ENCODE measurements around the gene SCCPDH.

SCCPDH gene

DNA sequence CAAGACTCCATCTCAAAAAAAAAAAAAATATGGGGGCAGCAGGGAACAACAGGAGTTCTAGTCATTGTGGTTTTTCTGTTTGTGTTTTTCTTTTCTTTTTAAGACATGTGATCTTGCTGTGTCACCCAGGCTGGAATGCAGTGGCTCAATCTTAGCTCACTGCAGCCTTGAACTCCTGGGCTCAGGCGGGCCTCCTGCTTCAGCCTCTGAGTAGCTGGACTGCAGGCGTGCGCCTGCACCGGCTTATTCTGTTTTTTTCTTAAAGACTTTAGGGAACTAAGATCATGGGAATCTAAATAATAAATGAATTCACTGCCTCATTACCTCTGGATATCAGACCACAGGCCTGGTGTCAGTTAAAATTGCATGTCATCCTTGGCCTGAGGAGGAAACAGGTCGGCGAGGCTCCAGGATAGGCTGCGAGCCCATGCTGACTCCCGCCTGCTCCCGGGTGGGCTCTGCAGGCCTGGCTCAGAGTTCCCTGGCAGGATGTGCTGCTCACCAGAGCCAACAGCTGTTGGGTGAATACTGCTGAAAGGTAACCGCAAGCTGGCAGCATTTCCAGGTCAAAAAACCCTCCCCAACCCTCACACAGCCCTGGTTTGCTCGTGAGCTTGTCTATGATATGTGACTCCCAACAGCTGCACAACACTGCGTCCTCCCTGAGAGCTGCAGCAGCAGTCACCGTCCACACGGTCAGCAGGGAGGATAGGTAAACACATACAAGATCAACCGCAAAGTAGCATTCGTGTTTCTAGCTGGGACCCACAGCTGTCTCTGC lies 58.1 kb downstream of the SCCPDH start:
- Histone ChIP-seq H3K9ac (ENCODE audit: low read depth in 1 of 2, low read length in 2 of 2) (no peak overlapping the region), H3K9me3 (ENCODE audit: control insufficient read depth in 1 of 2, low read length in 2 of 2) (peaks cover 0 to 3% of the 10 kb centered on the region in 2 donors), H3K4me1 (ENCODE audit: control insufficient read depth in 1 of 2, insufficient read depth in 2 of 2, low read length in 2 of 2) (no peaks in the 10 kb centered on the region), H3K4me3 (ENCODE audit: low read depth in 1 of 2, low read length in 2 of 2) (no peak overlapping the region), H3K27me3 (ENCODE audit: control insufficient read depth in 1 of 2, insufficient read depth in 2 of 2, low read length in 2 of 2) (no peaks in the 10 kb centered on the region), H3K27ac (ENCODE audit: low read depth, low read length) (no peak overlapping the region), H3K36me3 (ENCODE audit: control insufficient read depth in 1 of 2, insufficient read depth in 2 of 2, low read length in 2 of 2) (peaks cover 0 to 9% of the 10 kb centered on the region in 2 donors)

DNA sequence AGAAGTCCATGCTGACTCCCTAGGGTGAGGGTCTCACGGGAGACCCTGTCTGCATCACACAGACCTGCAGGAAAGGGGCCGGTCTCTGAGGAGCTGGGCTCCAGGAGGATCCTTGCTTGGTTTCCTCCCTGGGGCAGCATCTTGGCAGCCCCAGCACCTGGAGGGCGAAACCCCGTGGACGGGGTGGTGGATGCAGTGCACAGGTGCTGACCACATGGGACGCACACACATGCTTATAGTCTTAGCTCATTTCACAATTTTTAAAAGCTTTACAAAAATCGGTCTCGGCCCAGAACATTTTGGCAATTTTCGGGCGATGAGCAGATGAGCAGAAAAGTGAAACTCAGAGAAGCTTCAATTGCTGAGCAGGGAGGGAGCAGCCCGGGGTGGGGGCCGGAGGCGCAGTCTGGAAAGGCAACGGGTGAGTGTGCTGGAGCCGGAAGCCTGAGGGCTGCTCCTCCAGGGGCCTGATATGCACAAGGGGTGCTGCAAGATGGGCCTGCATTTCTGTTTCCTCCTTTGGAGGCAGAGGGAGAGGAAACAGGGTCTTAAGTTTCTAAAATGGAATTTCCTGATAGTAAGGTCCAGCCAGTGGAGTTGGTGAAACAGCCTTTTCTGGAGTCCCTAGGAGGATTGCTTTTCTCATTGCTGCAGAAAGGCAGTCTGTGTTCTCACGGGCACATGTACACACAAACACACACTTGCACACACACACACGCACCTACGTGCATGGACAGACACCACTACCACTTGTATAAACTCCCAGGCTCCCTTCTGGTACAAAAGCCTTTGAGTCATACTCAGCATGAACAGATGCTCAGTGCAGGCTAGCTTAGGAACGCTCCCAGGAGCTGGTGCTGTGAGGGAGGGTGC lies 60.6 kb downstream of the SCCPDH start:
- H3K27ac ChIP-seq (ENCODE audit: low read depth, low read length): no peak overlapping the region
- no peaks in the 10 kb centered on the region for H3K27me3 ChIP-seq (ENCODE audit: control insufficient read depth in 1 of 2, insufficient read depth in 2 of 2, low read length in 2 of 2)
- H3K36me3 ChIP-seq (ENCODE audit: control insufficient read depth in 1 of 2, insufficient read depth in 2 of 2, low read length in 2 of 2): peaks cover 0 to 5% of the 10 kb centered on the region in 2 donors
- peaks cover 0 to 3% of the 10 kb centered on the region in 2 donors for H3K9me3 ChIP-seq (ENCODE audit: control insufficient read depth in 1 of 2, low read length in 2 of 2)
- H3K4me3 ChIP-seq (ENCODE audit: low read depth in 1 of 2, low read length in 2 of 2): peak overlapping the region; percentile 16 to 30
- no peak overlapping the region for H3K9ac ChIP-seq (ENCODE audit: low read depth in 1 of 2, low read length in 2 of 2)
- no peaks in the 10 kb centered on the region for H3K4me1 ChIP-seq (ENCODE audit: control insufficient read depth in 1 of 2, insufficient read depth in 2 of 2, low read length in 2 of 2)

DNA sequence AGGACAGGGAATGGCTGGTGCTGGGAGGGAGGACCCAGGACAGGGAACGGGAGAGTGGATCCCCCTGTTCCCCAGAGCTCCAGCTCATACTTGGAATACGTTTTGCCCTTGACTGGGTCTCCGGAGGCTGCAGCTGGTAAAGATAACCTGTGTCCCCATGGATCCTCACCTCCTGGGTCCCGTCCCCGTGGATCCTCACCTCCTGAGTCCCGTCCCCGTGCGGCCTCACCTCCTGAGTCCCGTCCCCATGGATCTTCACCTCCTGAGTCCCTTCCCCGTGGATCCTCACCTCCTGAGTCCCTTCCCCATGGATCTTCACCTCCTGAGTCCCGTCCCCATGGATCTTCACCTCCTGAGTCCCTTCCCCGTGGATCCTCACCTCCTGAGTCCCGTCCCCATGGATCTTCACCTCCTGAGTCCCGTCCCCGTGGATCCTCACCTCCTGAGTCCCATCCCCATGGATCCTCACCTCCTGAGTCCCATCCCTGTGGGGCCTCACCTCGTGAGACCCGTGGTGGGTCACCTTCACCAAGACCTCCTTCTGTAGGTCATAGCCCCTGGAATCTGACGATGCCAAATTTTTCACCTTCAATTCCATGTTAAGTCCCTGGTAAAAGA lies 61.4 kb downstream of the SCCPDH start:
- Histone ChIP-seq H3K9ac (ENCODE audit: low read depth in 1 of 2, low read length in 2 of 2) (no peak overlapping the region), H3K27me3 (ENCODE audit: control insufficient read depth in 1 of 2, insufficient read depth in 2 of 2, low read length in 2 of 2) (no peaks in the 10 kb centered on the region), H3K9me3 (ENCODE audit: control insufficient read depth in 1 of 2, low read length in 2 of 2) (peaks cover 0 to 3% of the 10 kb centered on the region in 2 donors), H3K4me3 (ENCODE audit: low read depth in 1 of 2, low read length in 2 of 2) (no peak overlapping the region), H3K4me1 (ENCODE audit: control insufficient read depth in 1 of 2, insufficient read depth in 2 of 2, low read length in 2 of 2) (no peaks in the 10 kb centered on the region), H3K36me3 (ENCODE audit: control insufficient read depth in 1 of 2, insufficient read depth in 2 of 2, low read length in 2 of 2) (no peaks in the 10 kb centered on the region), H3K27ac (ENCODE audit: low read depth, low read length) (no peak overlapping the region)

DNA sequence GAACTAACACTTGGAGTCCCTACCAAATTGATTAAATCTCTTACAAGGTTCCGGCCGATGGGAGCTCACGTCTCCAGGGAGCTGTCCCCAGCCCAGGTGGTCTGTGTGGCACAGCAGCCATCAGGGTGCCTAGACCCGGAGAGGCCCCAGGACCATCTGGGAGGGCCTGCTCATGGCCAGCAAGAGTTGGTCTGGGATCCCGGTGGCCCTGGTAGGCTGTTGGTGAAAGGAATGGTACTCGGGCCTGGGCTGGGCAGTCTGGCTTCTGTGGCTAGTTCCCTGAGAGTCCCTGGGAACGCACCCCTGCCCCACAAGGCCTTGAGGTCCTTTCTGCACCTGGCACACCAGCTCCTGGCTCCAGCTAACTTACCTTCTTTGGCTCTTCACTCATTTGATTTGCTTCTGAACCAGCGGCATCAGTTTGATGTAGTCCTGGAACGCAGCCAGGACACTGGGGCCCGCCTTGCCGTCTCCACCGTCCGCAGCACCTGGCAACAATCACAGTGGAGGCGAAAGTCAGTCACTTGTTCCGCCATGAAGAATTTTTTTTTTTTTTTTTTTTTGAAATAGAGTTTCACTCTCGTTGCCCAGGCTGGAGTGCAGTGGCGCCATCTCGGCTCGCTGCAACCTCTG lies 62.5 kb downstream of the SCCPDH start:
- Histone ChIP-seq H3K27me3 (ENCODE audit: control insufficient read depth in 1 of 2, insufficient read depth in 2 of 2, low read length in 2 of 2) (no peaks in the 10 kb centered on the region), H3K36me3 (ENCODE audit: control insufficient read depth in 1 of 2, insufficient read depth in 2 of 2, low read length in 2 of 2) (no peaks in the 10 kb centered on the region), H3K4me1 (ENCODE audit: control insufficient read depth in 1 of 2, insufficient read depth in 2 of 2, low read length in 2 of 2) (no peaks in the 10 kb centered on the region), H3K9me3 (ENCODE audit: control insufficient read depth in 1 of 2, low read length in 2 of 2) (peaks cover 0 to 3% of the 10 kb centered on the region in 2 donors), H3K27ac (ENCODE audit: low read depth, low read length) (no peak overlapping the region), H3K9ac (ENCODE audit: low read depth in 1 of 2, low read length in 2 of 2) (no peak overlapping the region), H3K4me3 (ENCODE audit: low read depth in 1 of 2, low read length in 2 of 2) (no peak overlapping the region)

DNA sequence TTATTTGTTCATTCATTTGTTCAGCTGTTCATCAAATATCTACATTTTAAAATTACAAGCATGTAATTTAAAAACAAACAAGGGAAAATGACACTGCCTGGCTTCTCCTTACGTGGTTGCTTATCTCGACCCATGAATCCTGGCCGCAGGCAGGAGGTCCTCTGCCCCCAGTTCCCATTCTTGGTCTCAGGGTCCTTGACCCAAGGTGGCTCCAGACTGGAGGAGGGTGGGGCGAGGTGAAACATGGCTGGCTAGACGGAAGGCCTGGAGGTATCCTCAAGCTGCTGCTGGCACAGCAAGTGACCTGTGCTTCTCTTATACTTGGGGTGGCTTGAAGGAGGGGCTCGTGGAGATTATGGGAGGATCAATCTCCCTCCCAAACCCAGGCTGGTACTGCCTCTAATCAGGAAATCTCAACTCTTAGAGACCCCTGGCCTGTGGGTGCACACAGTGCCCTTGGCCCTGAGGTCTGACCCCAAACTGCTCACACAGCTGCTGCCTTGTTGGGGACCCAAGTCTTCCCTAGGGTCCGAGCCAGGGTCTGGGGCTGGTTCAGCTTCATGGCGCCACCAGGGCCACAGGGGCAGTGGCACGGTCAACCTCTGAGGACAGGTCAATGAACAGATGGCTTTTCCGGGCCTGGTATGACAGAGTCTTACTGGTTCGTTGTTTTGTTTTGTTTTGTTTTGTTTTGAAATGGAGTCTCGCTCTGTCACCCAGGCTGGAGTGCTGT lies 63.7 kb downstream of the SCCPDH start:
- Histone ChIP-seq H3K27me3 (ENCODE audit: control insufficient read depth in 1 of 2, insufficient read depth in 2 of 2, low read length in 2 of 2) (no peaks in the 10 kb centered on the region), H3K9ac (ENCODE audit: low read depth in 1 of 2, low read length in 2 of 2) (no peak overlapping the region), H3K4me1 (ENCODE audit: control insufficient read depth in 1 of 2, insufficient read depth in 2 of 2, low read length in 2 of 2) (no peaks in the 10 kb centered on the region), H3K4me3 (ENCODE audit: low read depth in 1 of 2, low read length in 2 of 2) (no peak overlapping the region), H3K9me3 (ENCODE audit: control insufficient read depth in 1 of 2, low read length in 2 of 2) (peaks cover 0 to 3% of the 10 kb centered on the region in 2 donors), H3K36me3 (ENCODE audit: control insufficient read depth in 1 of 2, insufficient read depth in 2 of 2, low read length in 2 of 2) (no peaks in the 10 kb centered on the region), H3K27ac (ENCODE audit: low read depth, low read length) (no peak overlapping the region)

DNA sequence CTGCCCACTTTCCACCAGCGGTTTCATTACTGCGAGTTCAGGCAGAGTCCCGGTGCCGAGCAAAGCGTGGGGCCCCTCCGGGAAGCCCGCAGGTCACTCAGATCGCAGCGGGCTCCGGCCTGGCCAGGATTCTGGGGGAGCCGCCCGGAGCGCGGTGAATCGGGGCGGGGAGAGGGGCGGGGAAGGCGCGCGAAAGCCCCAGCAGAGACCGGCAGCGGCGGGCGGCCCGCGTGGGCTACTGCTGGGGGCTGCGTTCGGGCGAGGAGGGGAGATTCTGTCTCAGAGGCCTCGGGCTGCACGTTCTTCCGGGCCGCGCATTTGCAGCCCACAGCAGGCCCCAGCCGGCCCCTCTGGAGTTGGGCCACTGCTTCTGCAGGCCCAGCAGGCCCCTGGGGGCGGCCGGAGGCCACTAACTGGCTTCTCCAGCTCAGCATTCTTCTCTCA lies 64.7 kb downstream of the SCCPDH start:
- H3K36me3 ChIP-seq (ENCODE audit: control insufficient read depth in 1 of 2, insufficient read depth in 2 of 2, low read length in 2 of 2): no peaks in the 10 kb centered on the region
- H3K27ac ChIP-seq (ENCODE audit: low read depth, low read length): no peak overlapping the region
- H3K9me3 ChIP-seq (ENCODE audit: control insufficient read depth in 1 of 2, low read length in 2 of 2): peaks cover 0 to 3% of the 10 kb centered on the region in 2 donors
- no peaks in the 10 kb centered on the region for H3K4me1 ChIP-seq (ENCODE audit: control insufficient read depth in 1 of 2, insufficient read depth in 2 of 2, low read length in 2 of 2)
- H3K4me3 ChIP-seq (ENCODE audit: low read depth in 1 of 2, low read length in 2 of 2): no peak overlapping the region
- H3K9ac ChIP-seq (ENCODE audit: low read depth in 1 of 2, low read length in 2 of 2): no peak overlapping the region
- no peaks in the 10 kb centered on the region for H3K27me3 ChIP-seq (ENCODE audit: control insufficient read depth in 1 of 2, insufficient read depth in 2 of 2, low read length in 2 of 2)

DNA sequence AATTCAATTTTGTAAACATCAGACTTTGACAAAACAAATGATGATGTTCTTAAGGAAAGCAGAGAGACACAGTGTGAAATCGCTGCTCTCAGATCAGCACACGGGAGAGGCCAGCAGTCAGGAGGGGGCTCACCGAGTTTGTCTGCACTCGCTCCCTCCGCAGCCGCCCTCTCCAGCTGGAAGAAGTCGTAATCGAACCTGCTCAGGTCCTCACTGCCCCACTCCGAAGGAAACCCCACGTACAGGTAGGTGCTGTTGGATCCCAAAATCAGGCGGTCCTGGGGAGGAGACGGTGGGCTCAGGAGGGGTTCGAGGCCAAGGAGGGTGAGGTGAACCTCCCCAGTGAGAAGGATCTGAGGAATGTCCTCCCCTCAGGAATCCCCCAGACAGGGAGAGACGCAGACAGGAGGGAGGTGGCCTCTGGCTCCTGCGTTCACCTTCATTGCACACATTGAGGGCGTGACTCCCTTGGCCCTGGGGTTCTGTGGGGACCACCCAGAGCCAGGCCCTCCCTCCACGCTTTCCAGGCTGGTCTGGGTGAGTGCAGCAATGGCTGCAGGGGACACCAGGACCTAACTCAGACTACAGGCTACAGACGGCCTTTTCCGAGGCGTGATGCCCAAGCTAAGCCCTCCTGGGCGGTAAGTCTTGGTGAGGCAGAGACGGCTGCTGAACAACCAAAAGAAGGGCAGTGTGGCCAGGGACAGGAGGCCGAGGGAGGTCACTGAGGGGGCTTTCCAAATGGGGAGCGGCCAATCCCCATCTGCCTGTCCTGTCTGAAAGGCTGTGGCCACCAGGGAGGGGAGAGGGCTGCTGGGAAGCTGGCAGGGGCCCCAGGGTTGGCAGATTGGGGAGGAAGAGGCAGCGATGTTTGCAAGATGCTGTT lies 65.5 kb downstream of the SCCPDH start:
- Histone ChIP-seq H3K4me1 (ENCODE audit: control insufficient read depth in 1 of 2, insufficient read depth in 2 of 2, low read length in 2 of 2) (peaks cover 6% of the 10 kb centered on the region in 2 donors), H3K4me3 (ENCODE audit: low read depth in 1 of 2, low read length in 2 of 2) (no peak overlapping the region), H3K36me3 (ENCODE audit: control insufficient read depth in 1 of 2, insufficient read depth in 2 of 2, low read length in 2 of 2) (no peaks in the 10 kb centered on the region), H3K27ac (ENCODE audit: low read depth, low read length) (no peak overlapping the region), H3K27me3 (ENCODE audit: control insufficient read depth in 1 of 2, insufficient read depth in 2 of 2, low read length in 2 of 2) (no peaks in the 10 kb centered on the region), H3K9ac (ENCODE audit: low read depth in 1 of 2, low read length in 2 of 2) (no peak overlapping the region), H3K9me3 (ENCODE audit: control insufficient read depth in 1 of 2, low read length in 2 of 2) (peaks cover 0 to 3% of the 10 kb centered on the region in 2 donors)

DNA sequence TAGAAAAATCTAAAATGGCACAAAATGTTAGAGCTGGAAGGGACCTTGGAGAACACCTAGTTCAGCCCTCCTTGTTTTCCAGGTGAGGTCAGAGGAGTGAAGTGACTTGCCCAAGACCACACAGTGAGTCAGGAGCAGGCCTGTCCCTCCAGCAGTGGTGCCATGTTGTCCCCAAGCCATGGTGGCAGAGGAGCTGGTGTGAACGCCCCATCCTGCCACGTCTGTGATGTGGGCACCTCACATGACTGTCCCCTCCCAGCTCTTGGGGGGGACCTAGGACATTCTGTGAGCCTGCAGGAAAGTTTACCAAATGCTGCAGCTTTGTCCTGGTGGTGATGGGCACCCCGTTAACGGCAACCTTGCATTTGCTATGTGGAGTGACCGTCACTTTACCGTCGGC lies 66.2 kb downstream of the SCCPDH start:
- no peak overlapping the region for H3K9ac ChIP-seq (ENCODE audit: low read depth in 1 of 2, low read length in 2 of 2)
- no peaks in the 10 kb centered on the region for H3K36me3 ChIP-seq (ENCODE audit: control insufficient read depth in 1 of 2, insufficient read depth in 2 of 2, low read length in 2 of 2)
- no peaks in the 10 kb centered on the region for H3K27me3 ChIP-seq (ENCODE audit: control insufficient read depth in 1 of 2, insufficient read depth in 2 of 2, low read length in 2 of 2)
- peaks cover 0 to 3% of the 10 kb centered on the region in 2 donors for H3K9me3 ChIP-seq (ENCODE audit: control insufficient read depth in 1 of 2, low read length in 2 of 2)
- H3K27ac ChIP-seq (ENCODE audit: low read depth, low read length): no peak overlapping the region
- H3K4me3 ChIP-seq (ENCODE audit: low read depth in 1 of 2, low read length in 2 of 2): no peak overlapping the region
- peaks cover 7 to 12% of the 10 kb centered on the region in 2 donors for H3K4me1 ChIP-seq (ENCODE audit: control insufficient read depth in 1 of 2, insufficient read depth in 2 of 2, low read length in 2 of 2)

DNA sequence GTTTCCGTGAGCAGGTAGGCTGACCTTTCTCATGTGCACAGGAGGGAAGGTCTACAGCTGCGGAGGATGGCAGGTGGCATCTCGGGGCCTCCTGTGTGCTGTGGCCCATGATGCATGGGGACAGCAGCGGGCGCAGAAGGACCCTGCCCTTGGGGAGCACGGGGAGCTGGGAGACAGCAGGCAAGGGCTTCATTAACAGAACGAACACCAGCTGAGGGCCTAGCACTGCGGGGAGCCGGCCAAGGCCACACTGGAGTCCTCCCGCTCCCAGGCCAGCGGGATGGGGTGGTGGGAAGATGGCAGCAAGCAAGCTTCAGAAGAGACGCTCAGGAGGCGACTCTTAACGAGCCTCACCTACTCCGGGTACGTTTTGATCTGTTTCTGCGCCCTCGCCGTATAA lies 66.6 kb downstream of the SCCPDH start:
- no peaks in the 10 kb centered on the region for H3K9me3 ChIP-seq (ENCODE audit: control insufficient read depth in 1 of 2, low read length in 2 of 2)
- H3K36me3 ChIP-seq (ENCODE audit: control insufficient read depth in 1 of 2, insufficient read depth in 2 of 2, low read length in 2 of 2): no peaks in the 10 kb centered on the region
- H3K9ac ChIP-seq (ENCODE audit: low read depth in 1 of 2, low read length in 2 of 2): no peak overlapping the region
- H3K4me1 ChIP-seq (ENCODE audit: control insufficient read depth in 1 of 2, insufficient read depth in 2 of 2, low read length in 2 of 2): peaks cover 7 to 17% of the 10 kb centered on the region in 2 donors
- H3K27ac ChIP-seq (ENCODE audit: low read depth, low read length): no peak overlapping the region
- H3K4me3 ChIP-seq (ENCODE audit: low read depth in 1 of 2, low read length in 2 of 2): no peak overlapping the region
- no peaks in the 10 kb centered on the region for H3K27me3 ChIP-seq (ENCODE audit: control insufficient read depth in 1 of 2, insufficient read depth in 2 of 2, low read length in 2 of 2)

Data from duodenal mucosa (tissue), 2 donors.